A673 (cell line): ENCODE data around the gene UMAD1.

ENCODE experiments used
- CTCF ChIP-seq: fragments of 300-800, 200-600 bp; sonication (generic); conservative IDR thresholded peaks from 2 replicates; pipeline ENCODE4 v1.5.1; 2017; ENCODE audit warnings: low read depth, mild to moderate bottlenecking, antibody characterized with exemption, low read length, moderate library complexity, mixed read lengths
- EZH2 ChIP-seq: fragments of 200-600 bp; sonication (generic); IDR thresholded peaks from 2 replicates; pipeline ENCODE4 v1.6.1; 2017; ENCODE audit warnings: borderline replicate concordance, low read depth, mild to moderate bottlenecking, mixed read lengths, antibody characterized with exemption, low read length; ENCODE audit not compliant: poor library complexity, severe bottlenecking

GRCh38 chr7:7920481-7920880 lies 279.9 kb downstream of the UMAD1 start:
- no peak for TF ChIP-seq CTCF
- no peak for TF ChIP-seq EZH2
